Measurements from ENCODE around the gene ADD3. TPM values are rescaled to one million over a fixed set of nuclear protein-coding genes. Genes with fewer than 3 reads are reported as not detected.
A peak's percentile ranks its signal among the peaks of the same experiment; 100 is the strongest.

ADD3 gene
- total and polyA plus RNA-seq, 10 of the 15 experiments (the other 5 are each of a cell fraction or from before 2014, with no cell fraction given): 27.3 to 129 (median 67.8) TPM

GRCh38 chr10:110069502-110069982, 61.8 kb downstream of the ADD3 start (continued):
- TF ChIP-seq JUNB (IDR thresholded peaks at IDR 0.05) (0 out of 2 replicates have a peak, but pooled peaks have one; percentile 43), CTCF (IDR thresholded peaks at IDR 0.05 in 2 of 3, conservative IDR thresholded peaks at IDR 0.05 in 1 of 3; ENCODE audit: control insufficient read depth in 2 of 3, extremely low read depth in 1 of 3, insufficient read depth in 1 of 3, low read depth in 3 of 3, low read length in 3 of 3) (no peak), MTA2 (IDR thresholded peaks at IDR 0.05; ENCODE audit: low read depth) (peak; percentile 94), CEBPB (IDR thresholded peaks at IDR 0.05; ENCODE audit: borderline replicate concordance in 1 of 2, low read depth in 2 of 2, low read length in 2 of 2) (no peak), RAD21 (IDR thresholded peaks at IDR 0.05; ENCODE audit: insufficient read depth, low read depth, low read length) (0 out of 2 replicates have a peak, but pooled peaks have one; percentile 1), RUNX3 (IDR thresholded peaks at IDR 0.05; ENCODE audit: low read length) (peak; percentile 89), HDGF (IDR thresholded peaks at IDR 0.05) (no peak), ZNF217 (IDR thresholded peaks at IDR 0.05) (peak; percentile 92), NFIC (IDR thresholded peaks at IDR 0.05; ENCODE audit: low read depth, low read length) (peak; percentile 71; the same call in 1 of the 2 replicates), RFX5 (IDR thresholded peaks at IDR 0.05; ENCODE audit: low read depth, low read length) (no peak), CREM (IDR thresholded peaks at IDR 0.05; ENCODE audit: low read depth) (peak; percentile 37; the same call in 1 of the 2 replicates), SREBF1 (IDR thresholded peaks at IDR 0.05; ENCODE audit: low read length) (no peak)
- TF ChIP-seq, protein P1, sequence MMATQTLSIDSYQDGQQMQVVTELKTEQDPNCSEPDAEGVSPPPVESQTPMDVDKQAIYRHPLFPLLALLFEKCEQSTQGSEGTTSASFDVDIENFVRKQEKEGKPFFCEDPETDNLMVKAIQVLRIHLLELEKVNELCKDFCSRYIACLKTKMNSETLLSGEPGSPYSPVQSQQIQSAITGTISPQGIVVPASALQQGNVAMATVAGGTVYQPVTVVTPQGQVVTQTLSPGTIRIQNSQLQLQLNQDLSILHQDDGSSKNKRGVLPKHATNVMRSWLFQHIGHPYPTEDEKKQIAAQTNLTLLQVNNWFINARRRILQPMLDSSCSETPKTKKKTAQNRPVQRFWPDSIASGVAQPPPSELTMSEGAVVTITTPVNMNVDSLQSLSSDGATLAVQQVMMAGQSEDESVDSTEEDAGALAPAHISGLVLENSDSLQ (IDR thresholded peaks at IDR 0.05): peak; percentile 46; the same call in 1 of the 2 replicates
- TF ChIP-seq, protein P2, sequence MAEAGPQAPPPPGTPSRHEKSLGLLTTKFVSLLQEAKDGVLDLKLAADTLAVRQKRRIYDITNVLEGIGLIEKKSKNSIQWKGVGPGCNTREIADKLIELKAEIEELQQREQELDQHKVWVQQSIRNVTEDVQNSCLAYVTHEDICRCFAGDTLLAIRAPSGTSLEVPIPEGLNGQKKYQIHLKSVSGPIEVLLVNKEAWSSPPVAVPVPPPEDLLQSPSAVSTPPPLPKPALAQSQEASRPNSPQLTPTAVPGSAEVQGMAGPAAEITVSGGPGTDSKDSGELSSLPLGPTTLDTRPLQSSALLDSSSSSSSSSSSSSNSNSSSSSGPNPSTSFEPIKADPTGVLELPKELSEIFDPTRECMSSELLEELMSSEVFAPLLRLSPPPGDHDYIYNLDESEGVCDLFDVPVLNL (IDR thresholded peaks at IDR 0.05; ENCODE audit: low read depth, low read length): no peak
- TF ChIP-seq, protein P3, sequence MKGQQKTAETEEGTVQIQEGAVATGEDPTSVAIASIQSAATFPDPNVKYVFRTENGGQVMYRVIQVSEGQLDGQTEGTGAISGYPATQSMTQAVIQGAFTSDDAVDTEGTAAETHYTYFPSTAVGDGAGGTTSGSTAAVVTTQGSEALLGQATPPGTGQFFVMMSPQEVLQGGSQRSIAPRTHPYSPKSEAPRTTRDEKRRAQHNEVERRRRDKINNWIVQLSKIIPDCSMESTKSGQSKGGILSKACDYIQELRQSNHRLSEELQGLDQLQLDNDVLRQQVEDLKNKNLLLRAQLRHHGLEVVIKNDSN (IDR thresholded peaks at IDR 0.05; ENCODE audit: borderline replicate concordance, extremely low read length, insufficient read depth, low read depth, low read length): no peak

All from GM12878 (cell line).